GM18867 (cell line): ENCODE results near the gene CRIM1.

Experiments
- ATAC-seq: cut with Tn5 transposase; IDR thresholded peaks from one replicate; pipeline ENCODE4 v1.9.1; 2021; ENCODE audit warnings: mild to moderate bottlenecking, moderate library complexity; ENCODE audit not compliant: unreplicated experiment

Gene CRIM1

DNA sequence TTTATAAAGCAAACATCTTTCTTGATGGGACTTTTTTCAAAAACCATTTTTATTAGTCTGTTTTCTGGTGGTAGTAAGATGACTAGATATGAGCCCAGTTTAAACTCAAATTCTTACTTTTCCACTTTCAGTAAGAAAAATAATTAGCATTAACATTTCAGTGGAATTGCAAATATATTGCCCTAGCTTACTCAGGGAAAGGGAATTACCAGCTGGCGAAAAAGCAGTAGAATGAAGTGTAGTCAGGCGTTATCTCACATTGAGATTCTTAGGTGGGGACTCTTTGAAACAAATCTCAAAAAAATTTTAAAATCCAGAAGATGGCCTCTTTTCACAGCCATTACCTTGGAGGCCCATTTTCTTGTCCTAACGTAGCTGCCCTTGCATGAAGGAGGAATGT is 65.8 kb downstream of the CRIM1 start:
- ATAC-seq: no peak

DNA sequence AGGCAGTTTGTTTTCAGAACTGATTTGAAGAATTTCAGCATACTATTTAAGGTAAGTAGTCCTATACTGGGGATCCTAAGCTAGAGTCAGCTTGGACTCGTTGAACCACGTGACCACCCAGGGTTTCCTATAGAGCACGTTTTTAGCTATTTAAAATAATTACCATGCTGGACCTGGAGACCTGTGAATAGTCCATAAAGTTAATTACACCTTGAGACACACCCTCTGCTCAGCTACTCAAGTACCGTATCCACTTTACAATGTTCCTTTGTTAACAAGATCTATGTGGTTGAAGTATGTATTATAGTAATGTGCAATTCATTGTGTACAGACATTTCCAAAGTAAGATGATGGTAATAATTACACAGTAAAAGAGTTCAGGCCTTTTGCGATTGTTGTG is 67.6 kb downstream of the CRIM1 start:
- ATAC-seq: no peak

DNA sequence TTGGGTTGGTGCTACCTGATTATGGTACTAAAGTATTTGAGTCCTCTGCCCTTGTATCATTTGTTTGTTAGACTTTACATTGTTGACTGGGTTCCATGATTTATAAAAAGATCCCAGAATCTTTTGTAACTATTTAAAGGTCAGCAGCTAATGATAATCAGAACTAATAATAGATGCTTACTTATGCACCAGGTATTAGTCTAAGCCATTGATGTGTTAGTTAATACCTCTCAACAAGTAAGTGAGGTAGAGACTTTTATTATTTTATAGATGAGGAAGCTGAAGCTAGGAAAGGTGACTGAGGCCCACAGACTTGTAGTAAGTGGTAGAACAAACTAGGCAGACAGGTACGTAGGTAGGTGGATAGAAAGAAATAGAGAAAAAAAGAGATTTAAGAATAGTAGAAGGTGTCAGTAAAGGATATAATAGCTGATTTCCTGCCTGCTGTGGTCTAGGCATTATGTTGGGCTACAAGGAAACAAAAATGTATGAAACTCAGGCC is 68.1 kb downstream of the CRIM1 start:
- no peak for ATAC-seq

DNA sequence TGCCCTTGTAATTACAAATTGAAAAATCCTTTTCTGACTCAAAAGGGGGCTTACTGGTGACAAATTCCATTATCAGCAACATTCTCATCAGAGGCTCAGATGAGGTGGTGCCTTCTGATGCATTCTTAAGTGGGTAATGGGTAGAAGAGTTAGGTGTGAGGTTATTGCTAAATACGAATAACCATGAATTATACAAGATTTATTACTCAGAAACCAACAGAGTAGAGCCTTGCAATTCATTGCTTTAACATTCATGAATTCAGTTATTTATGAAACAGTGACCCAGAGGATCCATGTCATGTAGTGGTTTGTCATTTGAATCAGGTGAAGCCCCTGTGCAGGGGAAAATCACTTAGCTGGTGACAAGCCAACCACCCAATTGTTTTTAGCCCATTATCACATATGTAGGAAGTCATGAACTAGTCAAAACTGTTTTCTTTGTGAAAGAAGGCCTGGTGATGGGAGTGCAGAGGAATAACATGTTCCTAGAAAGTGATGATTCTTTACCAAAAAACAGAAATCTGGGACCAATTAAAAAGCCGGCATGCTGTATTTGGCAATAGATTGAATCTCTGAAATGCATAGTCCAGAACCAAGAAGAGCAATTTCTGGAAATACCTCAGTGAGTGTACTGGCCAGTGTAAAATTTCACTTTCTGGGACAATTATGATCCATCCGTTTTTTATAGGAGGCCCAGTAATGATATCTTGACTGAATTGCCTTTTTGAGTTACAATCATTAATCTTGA is 70.2 kb downstream of the CRIM1 start:
- ATAC-seq: no peak

DNA sequence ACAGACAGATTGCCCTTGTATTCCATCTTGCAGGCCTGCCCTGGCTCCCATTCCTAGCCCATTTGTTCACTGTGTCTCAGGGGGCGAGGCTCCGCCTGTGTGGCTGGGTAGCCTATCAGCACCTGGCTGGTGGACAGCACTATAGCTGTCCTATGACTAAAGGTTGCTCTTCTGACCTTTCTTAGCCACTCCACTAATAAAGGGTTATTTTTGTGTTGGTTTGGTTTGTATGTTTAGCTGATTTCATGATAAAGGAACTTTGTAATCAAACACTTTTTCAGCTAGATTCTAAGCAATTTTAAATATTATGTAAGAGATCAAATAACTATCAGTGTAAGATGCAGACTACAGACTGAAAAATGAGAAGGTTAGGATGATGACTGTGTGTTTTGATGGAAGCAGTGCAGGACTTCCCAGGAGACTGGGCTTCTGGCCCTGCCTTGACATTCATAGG is 72.2 kb downstream of the CRIM1 start:
- ATAC-seq: no peak

DNA sequence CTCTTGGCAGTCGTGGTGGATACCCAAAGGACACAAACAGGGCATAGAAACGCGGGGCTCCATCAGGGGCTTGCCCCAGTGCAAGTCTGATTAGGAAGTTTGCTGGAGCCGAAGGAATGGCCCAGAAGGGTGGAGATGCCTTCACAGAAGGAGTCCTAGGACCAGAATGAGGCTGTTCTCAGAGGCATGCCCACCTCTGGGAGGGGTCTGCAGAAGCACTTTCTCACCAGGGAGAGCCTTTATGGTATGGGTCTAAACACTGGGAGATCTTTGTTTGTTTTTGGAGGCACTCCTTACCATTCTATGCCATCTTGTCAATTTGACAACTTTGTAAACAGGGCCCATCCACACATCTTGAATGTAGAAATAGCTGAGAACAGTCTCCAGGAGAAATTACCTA is 75.0 kb downstream of the CRIM1 start:
- ATAC-seq: no peak

DNA sequence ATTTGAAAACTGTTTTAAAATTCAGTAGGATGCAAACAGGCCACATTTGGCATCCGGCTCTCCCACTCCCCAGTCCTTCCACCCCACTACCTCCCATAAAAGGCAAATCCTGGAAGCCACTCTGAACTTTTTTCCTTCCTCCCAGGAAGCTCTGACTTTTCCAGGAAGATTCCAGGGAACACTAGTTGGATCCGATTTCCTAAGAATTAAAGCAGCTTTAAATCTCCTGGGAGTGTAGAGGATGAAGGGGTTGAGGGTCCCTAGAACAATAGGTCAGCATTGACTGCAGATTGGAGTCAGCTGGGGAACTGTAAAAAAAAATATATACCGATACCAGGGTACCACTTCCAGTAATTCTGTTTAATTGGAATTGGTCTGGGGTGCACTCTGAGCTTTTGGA is 76.9 kb downstream of the CRIM1 start:
- no peak for ATAC-seq

DNA sequence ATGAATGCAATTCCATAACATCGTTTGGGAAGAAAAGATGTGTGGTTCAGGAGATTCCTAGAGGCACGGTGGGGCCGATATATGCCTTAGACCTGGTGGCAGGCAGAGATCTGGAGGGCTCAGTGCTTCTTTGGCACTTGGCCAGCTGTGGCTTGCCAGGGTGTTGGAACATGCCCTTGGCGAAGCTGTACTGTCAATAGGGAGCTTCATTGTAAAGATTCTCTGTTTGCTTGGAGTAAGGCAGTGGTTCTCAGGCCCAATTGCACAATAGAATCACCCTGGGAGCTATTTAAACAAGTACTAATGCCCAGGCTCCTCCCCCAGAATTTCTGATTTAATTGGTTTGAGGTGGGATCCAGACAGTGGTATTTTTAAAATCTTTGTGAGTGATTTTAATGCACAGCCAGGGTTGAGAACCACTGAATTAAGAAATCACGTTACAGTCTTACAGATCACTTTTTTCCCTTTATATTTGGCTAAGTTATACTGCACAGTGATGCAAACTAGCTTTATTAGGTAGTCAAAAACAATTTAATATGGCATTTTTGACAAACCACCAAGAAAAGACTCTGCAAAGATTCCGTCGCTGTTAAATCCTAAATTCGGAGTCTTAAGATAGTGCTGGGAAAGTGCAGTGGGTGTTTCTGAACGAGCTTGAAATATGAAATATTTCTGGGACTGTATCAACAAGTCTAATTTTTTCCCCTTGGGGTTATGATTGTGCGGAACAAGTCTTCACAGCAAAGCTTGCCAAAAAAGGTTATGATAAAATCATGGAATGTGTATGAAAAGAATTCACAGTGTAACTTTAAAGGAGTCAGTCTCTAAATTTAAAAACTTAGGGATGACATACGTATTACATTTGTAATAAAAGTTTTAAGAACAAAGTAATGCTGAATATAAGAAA is 78.0 kb downstream of the CRIM1 start:
- ATAC-seq: no peak

DNA sequence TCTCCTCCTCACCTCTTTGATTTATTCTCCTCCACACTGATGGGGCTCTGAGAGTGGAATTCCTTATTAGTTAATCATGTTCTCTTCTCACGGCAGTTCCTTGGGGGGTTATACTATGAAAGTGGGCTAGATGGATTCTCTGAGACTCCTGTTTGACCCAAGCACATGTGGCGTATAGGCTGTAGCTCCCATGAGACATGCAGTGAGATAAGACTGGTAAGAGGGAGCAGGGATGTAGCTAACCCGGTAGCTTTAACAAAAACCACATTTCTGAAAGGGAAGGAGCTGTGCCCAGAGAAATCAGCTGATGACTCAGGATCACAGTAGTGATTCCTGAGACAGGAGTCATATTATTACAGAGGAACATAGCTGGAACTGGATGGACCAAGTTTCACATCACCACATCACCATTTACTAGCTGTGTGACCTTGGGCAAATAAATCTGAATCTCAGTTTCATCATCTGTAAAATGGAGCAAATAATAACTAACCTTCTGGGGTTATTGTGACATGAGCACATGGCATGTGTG is 82.9 kb downstream of the CRIM1 start:
- no peak for ATAC-seq

DNA sequence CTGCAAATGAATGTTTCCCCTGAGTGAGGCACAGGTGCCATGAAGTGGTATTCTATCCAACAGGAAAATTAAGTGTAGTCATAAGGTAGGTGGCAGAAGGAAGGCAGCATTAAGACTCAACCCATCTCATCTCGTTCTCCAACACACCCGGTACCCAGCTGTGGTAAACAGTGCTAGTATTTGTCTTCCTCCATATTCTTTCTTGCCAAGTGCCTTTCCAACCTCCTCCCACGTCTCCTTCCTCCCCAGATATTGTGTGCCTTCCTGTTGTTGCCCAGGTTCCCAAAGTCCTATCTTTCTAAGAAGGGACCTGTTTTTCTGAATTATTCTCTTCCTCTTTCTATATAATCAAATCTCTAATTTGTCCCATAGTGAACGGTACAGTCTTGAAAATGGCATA is 83.5 kb downstream of the CRIM1 start:
- no peak for ATAC-seq

DNA sequence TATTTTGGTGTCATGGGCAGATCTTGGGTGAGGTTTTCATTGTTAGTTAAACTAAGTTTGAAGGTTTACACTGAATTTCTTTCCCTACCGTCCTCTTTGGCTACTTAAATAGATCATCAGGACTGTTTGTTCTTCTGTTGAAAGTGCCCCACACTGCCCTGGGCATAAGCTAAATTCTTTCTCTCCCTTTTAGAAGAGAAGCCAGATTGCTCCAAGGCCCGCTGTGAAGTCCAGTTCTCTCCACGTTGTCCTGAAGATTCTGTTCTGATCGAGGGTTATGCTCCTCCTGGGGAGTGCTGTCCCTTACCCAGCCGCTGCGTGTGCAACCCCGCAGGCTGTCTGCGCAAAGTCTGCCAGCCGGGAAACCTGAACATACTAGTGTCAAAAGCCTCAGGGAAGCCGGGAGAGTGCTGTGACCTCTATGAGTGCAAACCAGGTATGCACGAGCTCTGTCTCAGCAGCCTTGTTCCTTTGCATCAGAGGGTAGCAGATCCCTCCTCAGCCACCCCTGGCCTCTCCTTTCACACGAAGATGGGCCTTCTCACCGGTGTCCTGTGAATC is 85.6 kb downstream of the CRIM1 start:
- ATAC-seq: no peak

DNA sequence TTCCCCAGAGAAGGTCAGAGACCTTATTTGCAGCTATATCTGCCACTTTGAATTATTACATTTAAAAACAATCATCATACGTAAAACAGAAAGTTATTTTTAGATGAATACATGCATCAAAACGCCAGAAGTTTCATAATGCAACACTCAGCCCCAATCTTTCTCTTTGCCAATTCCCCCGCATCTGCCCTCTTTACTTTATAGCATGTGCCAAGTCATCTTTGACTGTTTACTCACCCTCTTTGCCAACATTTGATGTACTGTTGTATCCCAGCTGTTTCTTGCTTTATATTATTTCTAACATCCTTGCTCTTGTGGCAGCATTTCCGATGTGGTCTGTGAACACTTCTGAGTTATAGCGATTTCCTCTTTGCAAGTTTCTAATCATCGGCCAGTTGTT is 86.2 kb downstream of the CRIM1 start:
- no peak for ATAC-seq

DNA sequence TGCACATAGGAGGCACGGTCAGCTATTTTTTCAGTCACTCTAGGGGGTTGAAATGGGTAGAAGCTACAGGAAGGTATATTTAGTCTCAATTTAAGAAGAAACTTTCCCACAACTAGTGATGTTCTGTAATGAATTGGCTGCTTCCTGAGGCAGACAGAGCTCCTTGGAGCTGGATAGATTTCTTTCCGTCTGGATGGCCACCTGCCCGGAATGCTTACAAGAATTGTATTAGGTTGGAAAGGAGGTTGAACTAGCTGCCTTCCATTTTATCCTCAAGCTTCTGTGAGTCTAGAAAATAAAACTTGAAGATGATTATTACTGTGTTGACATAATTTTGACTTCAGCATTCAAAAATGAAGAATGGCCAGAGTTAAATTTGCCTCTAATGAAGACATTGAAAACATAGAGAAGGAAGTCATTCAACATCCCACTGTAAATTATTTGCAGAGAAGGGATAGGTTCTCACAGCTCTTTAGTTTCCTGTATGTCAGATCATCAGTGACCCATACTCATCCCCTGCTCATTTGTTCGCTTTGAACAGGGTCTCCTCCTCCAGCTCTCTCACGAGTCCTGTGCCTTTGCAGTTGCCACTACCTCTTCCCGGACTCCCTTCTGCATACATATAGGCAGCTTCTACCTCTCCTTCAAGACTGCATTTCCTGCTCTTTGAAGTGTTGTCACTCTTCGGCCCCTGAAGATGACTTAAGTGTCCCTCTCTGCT is 88.8 kb downstream of the CRIM1 start:
- no peak for ATAC-seq

DNA sequence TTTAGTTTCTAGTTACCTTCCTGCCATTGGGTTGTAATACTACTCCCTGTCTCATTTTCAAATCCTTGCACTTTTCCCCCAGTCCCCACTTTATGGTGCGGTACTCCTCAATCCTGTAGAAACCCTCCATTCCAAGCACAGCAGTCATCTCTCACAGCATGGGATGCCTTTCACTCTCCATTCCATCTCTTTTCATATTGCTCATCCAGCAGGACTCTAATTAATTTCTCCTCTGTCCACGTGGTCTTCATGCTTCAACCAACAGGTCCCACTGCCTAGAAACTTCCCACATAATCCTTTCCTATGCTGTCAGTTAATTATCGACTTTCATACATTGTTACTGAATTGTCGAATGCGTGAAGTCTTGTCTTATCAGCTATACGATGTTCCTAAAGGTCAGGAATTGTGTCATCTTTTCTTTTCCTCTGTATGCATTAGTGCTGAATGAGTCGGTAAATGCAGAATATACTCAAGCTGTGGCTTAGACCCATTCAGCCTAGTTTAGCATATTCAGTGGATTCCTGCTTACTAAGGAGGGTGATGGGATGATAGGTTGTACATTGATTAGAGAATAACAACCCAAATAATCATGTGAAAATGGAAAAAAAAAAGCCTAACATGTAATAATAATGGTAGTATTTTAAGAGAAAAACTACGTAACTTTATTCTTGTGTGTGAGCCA is 89.7 kb downstream of the CRIM1 start:
- no peak for ATAC-seq

DNA sequence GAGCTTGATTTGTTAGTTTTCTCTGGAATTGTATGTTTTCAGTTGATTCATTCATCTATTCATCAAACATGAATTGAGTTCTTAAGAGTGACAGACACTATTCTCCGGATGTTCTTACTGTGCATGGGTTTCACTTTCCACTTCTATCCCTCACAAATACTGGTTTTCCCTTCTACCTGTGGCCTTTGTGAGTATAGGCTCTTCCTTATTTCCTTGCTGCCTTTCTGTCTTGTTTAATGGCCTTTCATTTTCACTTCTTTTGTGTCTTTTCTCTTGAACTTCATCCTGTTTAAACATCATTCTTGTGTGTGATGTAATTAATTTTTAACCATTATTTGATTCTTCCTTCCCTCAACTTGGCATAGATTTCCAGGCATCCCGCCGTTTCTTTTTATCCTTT is 90.7 kb downstream of the CRIM1 start:
- ATAC-seq: no peak

DNA sequence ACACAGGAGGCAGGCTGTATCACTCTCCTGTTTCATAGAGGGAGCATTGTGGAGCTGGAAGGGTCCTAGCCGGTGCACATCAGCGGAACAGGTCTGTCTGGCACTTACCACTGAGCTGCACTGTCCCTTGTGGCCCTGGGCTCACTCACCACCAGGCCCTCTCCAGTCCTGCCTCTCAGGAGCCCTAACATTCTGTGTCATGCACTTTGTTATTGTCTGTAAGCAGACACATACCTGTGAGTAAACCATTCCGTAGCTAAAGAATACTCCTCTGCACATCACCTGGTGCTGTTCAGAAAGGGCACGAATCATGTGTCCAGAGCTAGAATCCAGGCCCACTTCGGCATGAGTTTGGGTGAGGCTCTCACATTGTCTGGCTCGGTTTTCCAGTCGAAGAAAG is 93.6 kb downstream of the CRIM1 start:
- ATAC-seq: no peak

DNA sequence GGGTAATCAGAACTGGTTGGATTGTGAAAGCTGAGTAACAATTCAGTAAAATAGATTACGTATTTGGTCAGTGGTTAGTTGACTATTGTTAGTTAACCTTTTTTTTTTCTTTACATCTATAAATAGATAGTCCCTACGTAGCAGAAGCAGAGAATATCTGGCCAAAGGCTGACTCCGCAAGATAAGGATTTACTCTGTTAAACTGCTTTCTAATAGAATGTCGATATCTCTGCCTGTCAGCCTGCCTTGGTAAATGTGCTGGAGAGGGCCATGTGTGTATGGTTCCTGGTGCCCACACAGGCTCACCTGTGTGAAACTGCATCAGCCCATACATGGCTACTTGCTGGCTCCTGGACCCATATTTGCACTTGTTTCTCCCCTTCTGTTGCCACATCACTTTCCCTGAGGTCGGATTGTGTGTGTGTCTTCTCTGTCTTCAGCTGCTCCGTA is 94.4 kb downstream of the CRIM1 start:
- ATAC-seq: no peak

DNA sequence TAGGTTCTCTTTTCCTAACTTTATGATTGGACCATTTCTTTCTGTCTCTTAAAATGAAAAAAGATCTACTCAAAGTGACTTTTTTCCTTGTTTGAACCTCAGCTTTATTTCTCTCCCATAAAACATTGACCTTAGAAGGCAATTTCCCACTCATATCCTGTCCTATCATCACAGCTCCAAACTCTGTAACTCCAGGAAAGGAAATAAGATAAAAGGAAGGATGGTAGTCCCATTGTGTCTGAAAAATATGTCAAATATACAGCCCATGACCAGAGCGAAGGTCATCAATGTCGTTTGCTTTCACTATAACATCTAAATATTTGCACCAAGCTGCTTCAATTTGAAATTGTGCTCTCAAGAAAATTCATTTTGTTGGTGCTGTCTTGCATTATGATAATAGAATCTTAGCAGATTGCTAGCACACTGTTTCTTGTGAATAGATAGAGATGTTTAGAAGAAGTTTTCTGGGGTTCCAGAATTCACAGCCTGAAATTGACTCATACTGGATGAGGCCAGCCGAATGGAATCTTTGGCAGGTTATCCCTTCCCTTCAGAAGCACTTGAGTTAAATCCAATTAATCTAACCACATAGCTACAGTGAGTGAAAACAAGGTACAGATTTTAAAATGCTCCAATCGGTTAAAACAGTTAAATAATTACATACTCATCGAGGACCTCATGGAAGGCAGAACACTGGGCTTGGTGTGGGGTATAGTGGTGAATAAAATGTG is 95.1 kb downstream of the CRIM1 start:
- no peak for ATAC-seq

DNA sequence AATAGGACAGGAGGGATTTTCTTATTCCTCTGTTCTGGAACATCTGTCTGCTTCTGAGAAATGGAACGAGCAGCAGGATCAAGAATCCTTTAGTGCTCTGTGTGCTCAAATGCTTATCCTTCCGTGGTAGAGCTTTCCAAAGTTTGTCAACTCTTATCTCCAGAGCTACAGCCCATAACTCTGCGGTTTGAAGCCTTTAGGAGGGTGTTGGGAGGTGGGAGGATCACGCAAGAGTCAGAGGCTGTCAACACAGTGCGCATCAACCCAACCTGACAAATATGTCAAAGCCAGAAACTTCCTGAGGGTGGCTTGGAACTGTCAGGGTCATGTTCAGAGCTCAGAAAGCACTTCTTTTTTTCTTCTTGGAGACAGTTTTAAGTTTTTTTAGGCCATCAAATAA is 95.9 kb downstream of the CRIM1 start:
- no peak for ATAC-seq
